ENCODE measurements around the gene ZBED1.

GRCh38 chrX:2549876-2550275 is 49.1 kb upstream of the ZBED1 start:
- no peak for TF ChIP-seq CTCF (IDR thresholded peaks at IDR 0.05; ENCODE audit: insufficient read depth, low read length, poor library complexity, severe bottlenecking)
- no peak for TF ChIP-seq EZH2phosphoT487 (conservative IDR thresholded peaks at IDR 0.05; ENCODE audit: low read length)
